Kidney epithelial cell (primary cell): ENCODE measurements around the gene TRPT1. TPM values are rescaled to one million over a fixed set of nuclear protein-coding genes. Genes with fewer than 3 reads are reported as not detected.

Source experiments
- DNase-seq: peaks from one replicate; pipeline ENCODE4 v3.0.0-alpha.2; 2010; ENCODE audit warnings: low read depth
- H3K27me3 ChIP-seq: 2 replicates; pipeline ENCODE4 v1.6.0; 2011; ENCODE audit warnings: low read length; ENCODE audit not compliant: control insufficient read depth, insufficient read depth
- H3K36me3 ChIP-seq: 2 replicates; pipeline ENCODE4 v1.5.1; 2011; ENCODE audit warnings: low read length; ENCODE audit not compliant: control insufficient read depth, insufficient read depth
- H3K4me3 ChIP-seq: 2 replicates; pipeline ENCODE4 v1.5.1; 2011; ENCODE audit warnings: low read depth, mild to moderate bottlenecking, control low read depth, low read length
- total RNA-seq: library from RNA; depleted of rRNA; stranded (reverse); fragments of >200 nt; gene quantifications from 2 replicates; pipeline ENCODE4 v1.2.3, GENCODE V29; 2015
- TF ChIP-seq, protein P1 (sequence below): IDR thresholded peaks from 2 replicates; pipeline ENCODE4 v1.5.1; 2011; ENCODE audit warnings: mild to moderate bottlenecking, moderate library complexity, low read length, control low read depth, inconsistent platforms; ENCODE audit not compliant: insufficient read depth, poor library complexity, severe bottlenecking

The TRPT1 gene
- total RNA-seq, 1 donor from 2014 or later, result 77.1 TPM

DNA sequence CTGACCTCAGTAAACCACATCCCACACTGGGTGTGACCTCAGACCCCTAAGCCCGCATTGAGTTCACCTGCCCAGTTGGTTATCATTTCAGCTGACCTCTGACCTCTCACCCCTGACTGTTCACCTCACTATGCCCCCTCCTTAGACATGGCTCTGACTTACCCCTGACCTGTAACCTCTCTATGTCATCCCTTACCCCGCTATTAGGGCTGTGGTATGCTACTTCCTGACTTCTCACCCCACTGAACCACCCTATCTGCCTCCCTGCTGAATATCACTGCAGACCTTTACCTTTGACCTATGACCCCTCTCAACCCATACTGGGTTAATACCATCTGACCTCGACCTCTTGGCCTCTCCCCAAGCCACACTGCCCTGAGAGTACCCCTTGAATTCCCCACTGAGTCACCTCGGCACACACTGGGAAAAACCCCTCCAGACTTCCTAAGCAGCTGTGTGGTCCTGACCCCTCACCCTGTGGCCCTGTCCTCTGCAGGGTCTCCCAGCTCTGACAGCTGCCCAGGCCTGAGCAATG lies 33.6 kb upstream of the TRPT1 start:
- H3K27me3 ChIP-seq, result no peaks in the 10 kb centered on the region
- TF ChIP-seq, protein P1, sequence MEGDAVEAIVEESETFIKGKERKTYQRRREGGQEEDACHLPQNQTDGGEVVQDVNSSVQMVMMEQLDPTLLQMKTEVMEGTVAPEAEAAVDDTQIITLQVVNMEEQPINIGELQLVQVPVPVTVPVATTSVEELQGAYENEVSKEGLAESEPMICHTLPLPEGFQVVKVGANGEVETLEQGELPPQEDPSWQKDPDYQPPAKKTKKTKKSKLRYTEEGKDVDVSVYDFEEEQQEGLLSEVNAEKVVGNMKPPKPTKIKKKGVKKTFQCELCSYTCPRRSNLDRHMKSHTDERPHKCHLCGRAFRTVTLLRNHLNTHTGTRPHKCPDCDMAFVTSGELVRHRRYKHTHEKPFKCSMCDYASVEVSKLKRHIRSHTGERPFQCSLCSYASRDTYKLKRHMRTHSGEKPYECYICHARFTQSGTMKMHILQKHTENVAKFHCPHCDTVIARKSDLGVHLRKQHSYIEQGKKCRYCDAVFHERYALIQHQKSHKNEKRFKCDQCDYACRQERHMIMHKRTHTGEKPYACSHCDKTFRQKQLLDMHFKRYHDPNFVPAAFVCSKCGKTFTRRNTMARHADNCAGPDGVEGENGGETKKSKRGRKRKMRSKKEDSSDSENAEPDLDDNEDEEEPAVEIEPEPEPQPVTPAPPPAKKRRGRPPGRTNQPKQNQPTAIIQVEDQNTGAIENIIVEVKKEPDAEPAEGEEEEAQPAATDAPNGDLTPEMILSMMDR, result no peak
- no peak overlapping the region for H3K4me3 ChIP-seq
- no peak for DNase-seq
- H3K36me3 ChIP-seq, result peaks cover 2% of the 10 kb centered on the region

DNA sequence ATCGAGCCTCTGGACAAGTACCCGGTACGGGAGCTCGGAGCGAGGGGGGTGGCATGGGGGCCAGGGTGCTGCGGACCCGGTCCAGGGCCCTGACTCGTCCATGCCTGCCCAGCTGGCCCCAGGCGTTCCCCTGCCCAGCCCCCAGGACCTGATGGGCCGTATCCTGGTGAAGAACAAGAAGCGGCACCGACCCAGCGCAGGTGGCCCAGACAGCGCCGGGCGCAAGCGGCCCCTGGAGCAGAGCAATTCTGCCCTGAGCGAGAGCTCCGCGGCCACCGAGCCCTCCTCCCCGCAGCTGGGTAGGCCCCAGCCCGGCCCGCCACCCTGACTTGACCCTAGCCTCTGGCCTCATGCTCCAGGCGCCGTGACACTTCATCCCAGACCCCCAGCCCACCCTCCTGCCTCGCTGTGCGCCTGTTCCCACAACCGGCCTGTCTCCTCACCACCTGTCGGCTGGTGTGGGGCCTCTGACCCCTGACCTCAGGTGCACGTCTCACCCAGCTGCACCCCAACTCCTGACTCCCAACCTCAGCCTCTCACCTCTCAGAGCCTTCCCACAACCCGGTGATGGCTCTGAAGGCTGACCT lies 33.1 kb upstream of the TRPT1 start:
- Histone ChIP-seq H3K36me3 (peaks cover 2% of the 10 kb centered on the region), H3K27me3 (no peaks in the 10 kb centered on the region), H3K4me3 (no peak overlapping the region)
- DNase-seq, result no peak
- TF ChIP-seq, protein P1, result no peak

DNA sequence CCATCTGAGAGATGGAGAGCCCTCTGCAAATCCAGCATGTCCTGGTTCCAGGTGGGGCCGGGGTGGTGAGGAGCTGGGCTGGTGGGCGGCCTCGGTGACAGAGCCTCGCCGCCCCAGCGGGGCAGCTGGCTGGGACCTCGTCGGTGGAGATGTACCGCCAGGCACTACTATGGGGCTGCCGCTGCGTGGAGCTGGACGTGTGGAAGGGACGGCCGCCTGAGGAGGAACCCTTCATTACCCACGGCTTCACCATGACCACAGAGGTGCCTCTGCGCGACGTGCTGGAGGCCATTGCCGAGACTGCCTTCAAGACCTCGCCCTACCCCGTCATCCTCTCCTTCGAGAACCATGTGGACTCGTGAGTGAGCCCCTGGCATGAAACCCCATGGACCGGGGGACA lies 32.4 kb upstream of the TRPT1 start:
- DNase-seq, result no peak
- Histone ChIP-seq H3K27me3 (no peaks in the 10 kb centered on the region), H3K4me3 (no peak overlapping the region), H3K36me3 (peaks cover 2% of the 10 kb centered on the region)
- TF ChIP-seq, protein P1, result no peak

DNA sequence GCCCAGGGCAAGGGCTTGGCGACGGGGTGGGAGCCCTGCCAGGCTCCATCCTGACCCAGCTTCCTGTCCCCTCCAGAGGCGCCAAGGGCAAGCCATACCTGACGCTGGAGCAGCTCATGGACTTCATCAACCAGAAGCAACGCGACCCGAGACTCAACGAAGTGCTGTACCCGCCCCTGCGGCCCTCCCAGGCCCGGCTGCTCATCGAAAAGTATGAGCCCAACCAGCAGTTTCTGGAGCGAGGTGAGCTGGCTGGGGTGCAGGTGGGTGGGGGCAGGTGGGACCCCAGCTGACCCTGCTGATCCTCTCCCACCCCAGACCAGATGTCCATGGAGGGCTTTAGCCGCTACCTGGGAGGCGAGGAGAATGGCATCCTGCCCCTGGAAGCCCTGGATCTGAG lies 30.3 kb upstream of the TRPT1 start:
- no peak overlapping the region for H3K4me3 ChIP-seq
- H3K36me3 ChIP-seq, result peaks cover 2% of the 10 kb centered on the region
- TF ChIP-seq, protein P1, result no peak
- H3K27me3 ChIP-seq, result no peaks in the 10 kb centered on the region
- no peak for DNase-seq

DNA sequence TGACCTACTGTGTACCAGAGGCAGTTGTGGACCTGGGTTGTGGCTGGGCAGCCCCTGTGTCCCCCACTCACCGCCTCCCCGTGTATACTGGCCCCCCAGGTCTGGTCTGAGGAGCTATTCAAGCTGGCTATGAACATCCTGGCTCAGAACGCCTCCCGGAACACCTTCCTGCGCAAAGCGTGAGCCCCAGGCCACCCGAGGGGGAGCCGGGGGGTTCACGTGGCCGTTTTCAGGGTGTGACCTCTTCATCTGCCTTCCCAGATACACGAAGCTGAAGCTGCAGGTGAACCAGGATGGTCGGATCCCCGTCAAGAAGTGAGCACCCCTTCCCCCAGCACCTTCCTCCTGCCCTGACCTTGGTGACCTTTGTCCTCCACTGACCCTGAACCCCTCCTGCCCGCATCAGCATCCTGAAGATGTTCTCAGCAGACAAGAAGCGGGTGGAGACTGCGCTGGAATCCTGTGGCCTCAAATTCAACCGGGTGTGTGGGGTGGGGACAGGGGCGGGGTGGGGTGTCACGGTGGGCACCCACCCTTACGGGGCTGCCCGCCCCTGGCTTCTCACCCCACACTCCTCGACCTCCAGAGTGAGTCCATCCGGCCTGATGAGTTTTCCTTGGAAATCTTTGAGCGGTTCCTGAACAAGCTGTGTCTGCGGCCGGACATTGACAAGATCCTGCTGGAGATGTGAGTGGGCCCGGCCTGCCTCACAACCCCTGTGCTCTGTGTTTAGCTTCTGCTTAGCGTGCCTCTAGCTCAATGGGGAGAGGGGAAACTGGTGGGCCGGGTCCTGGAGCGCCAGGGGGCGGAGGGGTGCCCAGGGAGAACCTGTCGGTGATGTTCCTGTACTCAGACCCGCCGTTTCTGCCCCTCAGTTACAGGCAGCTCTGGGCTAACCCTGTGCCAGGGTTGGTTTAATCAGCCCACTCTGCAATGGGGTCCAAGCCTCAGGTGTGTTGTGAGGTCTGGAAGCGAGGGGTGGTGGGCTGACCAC lies 29.4 kb upstream of the TRPT1 start:
- no peaks in the 10 kb centered on the region for H3K27me3 ChIP-seq
- TF ChIP-seq, protein P1, result no peak
- peaks cover 2% of the 10 kb centered on the region for H3K36me3 ChIP-seq
- H3K4me3 ChIP-seq, result no peak overlapping the region
- DNase-seq, result no peak
